NCI-H526 treated with DMSO at 0.1 percent for 48 hours (cell line): ENCODE data around the gene SFSWAP.

Source experiments
- DNase-seq: peaks from one replicate; lab custom pipeline; 2025; lab: John Stamatoyannopoulos, UW

The SFSWAP gene

GRCh38 chr12:131836193-131836592, 125.3 kb downstream of the SFSWAP start:
- no peak for DNase-seq

- DNase-seq, result no peak
Observed at GRCh38 chr12:131836714-131837397, 126.0 kb downstream of the SFSWAP start.

GRCh38 chr12:131840643-131841416, 129.9 kb downstream of the SFSWAP start:
- DNase-seq, result no peak

GRCh38 chr12:131841547-131841946, 130.7 kb downstream of the SFSWAP start:
- no peak for DNase-seq

GRCh38 chr12:131842169-131842568, 131.3 kb downstream of the SFSWAP start:
- no peak for DNase-seq

- no peak for DNase-seq
Observed at GRCh38 chr12:131843527-131843926, 132.6 kb downstream of the SFSWAP start.

- DNase-seq, result no peak
Observed at GRCh38 chr12:131844140-131844539, 133.2 kb downstream of the SFSWAP start.

- DNase-seq, result no peak
Observed at GRCh38 chr12:131844656-131845055, 133.8 kb downstream of the SFSWAP start.

GRCh38 chr12:131845121-131845520, 134.2 kb downstream of the SFSWAP start:
- no peak for DNase-seq

- DNase-seq, result no peak
Observed at GRCh38 chr12:131847456-131847855, 136.6 kb downstream of the SFSWAP start.

- DNase-seq, result no peak
Observed at GRCh38 chr12:131848753-131849152, 137.9 kb downstream of the SFSWAP start.
